Kidney (tissue), 14 donors: ENCODE data around the gene SLC25A43. TPM values are rescaled to one million over a fixed set of nuclear protein-coding genes. Genes with fewer than 3 reads are reported as not detected.

Source experiments
- DNase-seq, 5 donors: peaks; one replicate each; pipeline ENCODE4 v3.0.0-alpha.2; 2013 to 2020
- FAIRE-seq: peaks from 2 replicates; lab custom pipeline; 2012; peaks lifted over from hg19 to GRCh38; lab: Jason Lieb, UNC
- H3K27ac ChIP-seq, 2 donors: one replicate each; pipeline ENCODE4 v1.7.0; 2013; ENCODE audit warnings: low read depth in 2 of 2, low read length in 2 of 2, inconsistent platforms in 1 of 2
- H3K27me3 ChIP-seq: one replicate; pipeline ENCODE4 v1.7.1; 2013; ENCODE audit warnings: low read length, inconsistent platforms; ENCODE audit not compliant: control insufficient read depth, insufficient read depth
- H3K36me3 ChIP-seq, 3 donors: one replicate each; pipeline versions ENCODE4 v1.7.0 to v1.7.1; 2013; ENCODE audit warnings: low read length in 3 of 3, control low read depth in 1 of 3, inconsistent platforms in 1 of 3; ENCODE audit not compliant: insufficient read depth in 3 of 3, control insufficient read depth in 2 of 3
- H3K4me1 ChIP-seq, 3 donors: one replicate each; pipeline versions ENCODE4 v1.7.0 to v1.7.1; 2013; ENCODE audit warnings: low read length in 3 of 3, inconsistent platforms in 1 of 3, low read depth in 1 of 3; ENCODE audit not compliant: control insufficient read depth in 2 of 3, insufficient read depth in 2 of 3
- H3K4me3 ChIP-seq, 3 donors: one replicate each; pipeline versions ENCODE4 v1.7.0 to v1.8.1; 2013; ENCODE audit warnings: low read length in 3 of 3, control low read depth in 1 of 3, inconsistent platforms in 1 of 3
- H3K9ac ChIP-seq, 3 donors: one replicate each; pipeline versions ENCODE4 v1.7.0 to v1.7.1; 2013; ENCODE audit warnings: low read length in 3 of 3, control low read depth in 1 of 3, inconsistent platforms in 1 of 3
- H3K9me3 ChIP-seq, 3 donors: one replicate each; pipeline versions ENCODE4 v1.7.0 to v1.7.1; 2013; ENCODE audit warnings: low read length in 3 of 3, control low read depth in 1 of 3, inconsistent platforms in 1 of 3; ENCODE audit not compliant: control insufficient read depth in 2 of 3, insufficient read depth in 1 of 3
- CTCF ChIP-seq: IDR thresholded peaks from 3 replicates; pipeline ENCODE4 v1.5.1; 2012; ENCODE audit warnings: mild to moderate bottlenecking, moderate library complexity, borderline replicate concordance; ENCODE audit not compliant: insufficient read depth; ENCODE audit errors: extremely low read depth
- intact Hi-C: fragments of 100-400 bp; cut with DNase I; formaldehyde crosslinking; loops from one replicate; pipeline ENCODE4 v1.11.1; 2022
- polyA plus RNA-seq: library from polyadenylated mRNA; stranded (reverse); fragments of 350-450 nt; fragmentation: Illumina TruSeq; extraction: RNeasy Lipid Tissue Mini Kit (QIAGEN cat#74804); gene quantifications from one replicate; pipeline ENCODE4 v1.2.3, GENCODE V29; 2014; ENCODE audit warnings: low read depth, low replicate concordance; ENCODE audit not compliant: insufficient read depth
- total RNA-seq: library from RNA; stranded (reverse); fragmentation: NEBNext Ultra II Directional; extraction: Animal tissue kit (Norgen Biotek cat#: 25700); gene quantifications from one replicate; pipeline ENCODE4 v1.2.1, GENCODE V29; 2021
- donor health status: control.
- donor health status: control.
- donor health status: control.
- donor health status: control.
- donor health status: control.
- donor health status: DM: yes; HTN: yes; CAD: no.
- donor health status: Normal renal cell carcinoma (clear cell type).

SLC25A43 gene
- total and polyA plus RNA-seq, 2 donors from 2014 or later, result 10.1 to 15.5 TPM

- H3K4me3 ChIP-seq, result no peak overlapping the region
- H3K27me3 ChIP-seq, result no peaks in the 10 kb centered on the region
- H3K4me1 ChIP-seq, result peaks cover 0 to 5% (median 3%) of the 10 kb centered on the region in 3 donors
- no peaks in the 10 kb centered on the region for H3K36me3 ChIP-seq
- no peak for TF ChIP-seq CTCF
- no peaks in the 10 kb centered on the region for H3K9me3 ChIP-seq
- DNase-seq, result no peak
- FAIRE-seq, result no peak
- intact Hi-C loops, result no loop called here
- no peak overlapping the region for H3K9ac ChIP-seq
- H3K27ac ChIP-seq, result no peak overlapping the region
These were observed 3.5 kb downstream of the SLC25A43 start for GRCh38 chrX:119402588-119402987.

GRCh38 chrX:119406776-119407175 is 7.6 kb downstream of the SLC25A43 start:
- peaks cover 0 to 3% (median 0%) of the 10 kb centered on the region in 3 donors for H3K36me3 ChIP-seq
- DNase-seq (no peak), FAIRE-seq (no peak)
- H3K9me3 ChIP-seq, result no peaks in the 10 kb centered on the region
- intact Hi-C loops, result no loop called here
- no peaks in the 10 kb centered on the region for H3K27me3 ChIP-seq
- no peak overlapping the region for H3K27ac ChIP-seq
- H3K4me3 ChIP-seq, result no peak overlapping the region
- no peak overlapping the region for H3K9ac ChIP-seq
- no peak for TF ChIP-seq CTCF
- H3K4me1 ChIP-seq, result no peaks in the 10 kb centered on the region

- no peak overlapping the region for H3K27ac ChIP-seq
- TF ChIP-seq CTCF, result no peak
- H3K4me3 ChIP-seq, result no peak overlapping the region
- DNase-seq (no peak), FAIRE-seq (no peak)
- no peaks in the 10 kb centered on the region for H3K4me1 ChIP-seq
- H3K9ac ChIP-seq, result no peak overlapping the region
- intact Hi-C loops, result no loop called here
- no peaks in the 10 kb centered on the region for H3K27me3 ChIP-seq
- peaks cover 0 to 3% (median 0%) of the 10 kb centered on the region in 3 donors for H3K36me3 ChIP-seq
- no peaks in the 10 kb centered on the region for H3K9me3 ChIP-seq
These were observed 8.5 kb downstream of the SLC25A43 start for GRCh38 chrX:119407681-119408080.

- DNase-seq (no peak), FAIRE-seq (no peak)
- Histone ChIP-seq H3K9ac (no peak overlapping the region), H3K27me3 (no peaks in the 10 kb centered on the region), H3K4me1 (no peaks in the 10 kb centered on the region), H3K36me3 (peaks cover 0 to 3% (median 0%) of the 10 kb centered on the region in 3 donors), H3K9me3 (no peaks in the 10 kb centered on the region), H3K4me3 (no peak overlapping the region), H3K27ac (no peak overlapping the region)
- intact Hi-C loops, result no loop called here
- no peak for TF ChIP-seq CTCF
These were observed 11.1 kb downstream of the SLC25A43 start for GRCh38 chrX:119410027-119410819.
